HCT116 (cell line): ENCODE measurements around the gene ARPC5. TPM values are rescaled to one million over a fixed set of nuclear protein-coding genes. Genes with fewer than 3 reads are reported as not detected.

Experiments used
- ATAC-seq: fragments of 200-7000 bp; cut with Tn5 transposase; 2 replicates; pipeline ENCODE4 v1.9.1; 2020; ENCODE audit warnings: mild to moderate bottlenecking, moderate library complexity
- BruUV-seq: library from RNA; stranded (reverse); fragments of 400-500 nt; replicated peaks from 2 replicates; lab custom pipeline; 2021; lab: Mats Ljungman, UMichigan
- CTCF ChIA-PET: fragments of 300-600 bp; sonication (Branson Sonifier 250); formaldehyde crosslinking; loops from one replicate; lab custom pipeline; 2021; ENCODE audit warnings: antibody characterized with exemption; lab: Charles Lee
- POLR2A ChIA-PET: fragments of 300-600, 350-600 bp; sonication (Branson Sonifier 250); formaldehyde crosslinking; loops from one replicate; lab custom pipeline; 2021; ENCODE audit warnings: antibody characterized with exemption; lab: Charles Lee
- RAD21 ChIA-PET, 2 experiments: fragments of 300-600 bp; sonication (Branson Sonifier 250); formaldehyde crosslinking; loops; one replicate each; lab custom pipeline; 2023; ENCODE audit warnings: low total read pairs in 2 of 2; ENCODE audit not compliant: uncharacterized antibody in 2 of 2, unreplicated experiment in 2 of 2, low non-redundant PET in 1 of 2; lab: Charles Lee
- DNase-seq: peaks from one replicate; pipeline ENCODE4 v3.0.0-alpha.2; 2010; ENCODE audit warnings: low read depth, low spot score
- H2AFZ ChIP-seq: fragments of 200-600 bp; shearing (Covaris generic), sonication (generic); 2 replicates; pipeline ENCODE4 v1.6.1; 2017; ENCODE audit warnings: low read depth, mixed run types, mixed read lengths, antibody characterized with exemption, low read length; ENCODE audit not compliant: poor library complexity, severe bottlenecking
- H3K27ac ChIP-seq: 2 replicates; pipeline ENCODE4 v1.5.1; 2012; ENCODE audit warnings: low read depth, low read length
- H3K27me3 ChIP-seq: fragments of 200-600 bp; sonication (generic); 2 replicates; pipeline ENCODE4 v1.6.1; 2016; ENCODE audit warnings: mixed run types, low read length, mixed read lengths; ENCODE audit not compliant: insufficient read depth
- H3K36me3 ChIP-seq, 2 experiments: fragments of 200-500 bp in 1 of 2; fragments of 200-600 bp in 1 of 2; sonication (Bioruptor generic) in 1 of 2; sonication (generic) in 1 of 2; 2 replicates each; pipeline versions ENCODE4 v1.5.1 to v1.6.1; 2014 to 2016; ENCODE audit warnings: low read length in 2 of 2, inconsistent platforms in 1 of 2, mixed read lengths in 1 of 2, mixed run types in 1 of 2; ENCODE audit not compliant: insufficient read depth in 2 of 2, control insufficient read depth in 1 of 2
- H3K4me1 ChIP-seq, 2 experiments: fragments of 200-600 bp in 1 of 2; sonication (generic) in 1 of 2; 2 replicates each; pipeline versions ENCODE4 v1.5.1 to v1.6.1; 2012 to 2017; ENCODE audit warnings: low read length in 2 of 2, inconsistent platforms in 1 of 2, mild to moderate bottlenecking in 1 of 2, mixed read lengths in 1 of 2, mixed run types in 1 of 2, moderate library complexity in 1 of 2; ENCODE audit not compliant: insufficient read depth in 2 of 2, control insufficient read depth in 1 of 2
- H3K4me2 ChIP-seq: fragments of 200-600 bp; sonication (generic); 2 replicates; pipeline ENCODE4 v1.6.1; 2017; ENCODE audit warnings: mixed run types, low read length, mixed read lengths
- H3K4me3 ChIP-seq, 2 experiments: fragments of 200-600 bp in 1 of 2; sonication (generic) in 1 of 2; replicated peaks in 1 of 2; 2 replicates each; pipeline ENCODE4 v1.5.1; 2011 to 2016; ENCODE audit warnings: low read length in 2 of 2, control low read depth in 1 of 2, low read depth in 1 of 2, mild to moderate bottlenecking in 1 of 2, mixed read lengths in 1 of 2, mixed run types in 1 of 2
- H3K79me2 ChIP-seq: fragments of 200-600 bp; sonication (generic); 2 replicates; pipeline ENCODE4 v1.6.1; 2017; ENCODE audit warnings: mild to moderate bottlenecking, mixed run types, low read length, moderate library complexity, mixed read lengths; ENCODE audit not compliant: insufficient read depth
- H3K9ac ChIP-seq: fragments of 200-600 bp; sonication (generic); 2 replicates; pipeline ENCODE4 v1.6.1; 2016; ENCODE audit warnings: low read length, mixed read lengths
- H3K9me2 ChIP-seq: fragments of 200-600 bp; sonication (generic), shearing (Covaris generic); 2 replicates; pipeline ENCODE4 v1.6.1; 2017; ENCODE audit warnings: mixed run types, mild to moderate bottlenecking, moderate library complexity; ENCODE audit not compliant: insufficient read depth
- H3K9me3 ChIP-seq, 2 experiments: fragments of 200-500 bp in 1 of 2; fragments of 200-600 bp in 1 of 2; sonication (Bioruptor generic) in 1 of 2; sonication (generic) in 1 of 2; 2 replicates each; pipeline ENCODE4 v1.6.1; 2014 to 2017; ENCODE audit warnings: low read length in 2 of 2, mixed read lengths in 2 of 2, inconsistent platforms in 1 of 2, low read depth in 1 of 2, mild to moderate bottlenecking in 1 of 2, mixed run types in 1 of 2, moderate library complexity in 1 of 2; ENCODE audit not compliant: control insufficient read depth in 1 of 2, insufficient read depth in 1 of 2
- H4K20me1 ChIP-seq: fragments of 200-600 bp; sonication (generic), shearing (Covaris generic); 2 replicates; pipeline ENCODE4 v1.6.1; 2017; ENCODE audit warnings: mixed run types, mild to moderate bottlenecking, moderate library complexity; ENCODE audit not compliant: insufficient read depth
- CBX3 ChIP-seq: IDR thresholded peaks from 2 replicates; pipeline ENCODE4 v1.6.1; 2012; ENCODE audit warnings: low read depth
- CEBPB ChIP-seq: IDR thresholded peaks from 2 replicates; pipeline ENCODE4 v1.6.1; 2012; ENCODE audit warnings: low read depth
- ELF1 ChIP-seq: IDR thresholded peaks from 2 replicates; pipeline ENCODE4 v1.6.1; 2012; ENCODE audit warnings: low read depth, borderline replicate concordance
- EZH2 ChIP-seq: fragments of 200-600 bp; sonication (generic); IDR thresholded peaks from 2 replicates; pipeline ENCODE4 v1.6.1; 2017; ENCODE audit warnings: antibody characterized with exemption, mixed run types
- EZH2phosphoT487 ChIP-seq: fragments of 200-600 bp; IDR thresholded peaks from 2 replicates; pipeline ENCODE4 v1.6.1; 2018; ENCODE audit warnings: antibody characterized with exemption, borderline replicate concordance
- FOSL1 ChIP-seq: IDR thresholded peaks from 2 replicates; pipeline ENCODE4 v1.6.1; 2012; ENCODE audit warnings: low read depth
- JUND ChIP-seq: IDR thresholded peaks from 2 replicates; pipeline ENCODE4 v1.6.1; 2012
- POLR2A ChIP-seq: IDR thresholded peaks from 2 replicates; pipeline ENCODE4 v1.7.0; 2011; ENCODE audit warnings: borderline replicate concordance; ENCODE audit not compliant: insufficient read depth, insufficient read length; ENCODE audit errors: extremely low read depth
- POLR2AphosphoS5 ChIP-seq: IDR thresholded peaks from 2 replicates; pipeline ENCODE4 v1.6.1; 2011; ENCODE audit warnings: mild to moderate bottlenecking, low read depth, low read length, moderate library complexity
- RAD21 ChIP-seq: IDR thresholded peaks from 2 replicates; pipeline ENCODE4 v1.6.1; 2012; ENCODE audit warnings: low read depth, mild to moderate bottlenecking
- REST ChIP-seq: IDR thresholded peaks from 2 replicates; pipeline ENCODE4 v1.6.1; 2012; ENCODE audit warnings: low read depth
- TCF7L2 ChIP-seq: IDR thresholded peaks from 2 replicates; pipeline ENCODE4 v1.7.0; 2011; ENCODE audit warnings: borderline replicate concordance, inconsistent platforms; ENCODE audit not compliant: insufficient read depth, insufficient read length; ENCODE audit errors: extremely low read depth
- YY1 ChIP-seq: IDR thresholded peaks from 2 replicates; pipeline ENCODE4 v1.6.1; 2011; ENCODE audit warnings: low read length, low read depth, moderate library complexity, mild to moderate bottlenecking; ENCODE audit not compliant: insufficient replicate concordance; ENCODE audit errors: extremely low read depth
- ZFX ChIP-seq: fragments of 450-650 bp; IDR thresholded peaks from 2 replicates; pipeline ENCODE4 v1.6.1; 2017
- intact Hi-C: fragments of 100-400 bp; cut with micrococcal nuclease; formaldehyde crosslinking; loops from 2 replicates; pipeline ENCODE4 v1.10.0; 2022
- total RNA-seq: library from RNA; stranded (reverse); gene quantifications from one replicate; pipeline ENCODE4 v1.2.1, GENCODE V29; 2021; ENCODE audit not compliant: unreplicated experiment
- TF ChIP-seq, protein P1 (sequence below), 3 experiments: fragments of 200-600 bp in 1 of 3; sonication (generic) in 1 of 3; IDR thresholded peaks in 2 of 3; conservative IDR thresholded peaks in 1 of 3; 2 replicates each; pipeline ENCODE4 v1.5.1; 2012 to 2017; ENCODE audit warnings: low read depth in 2 of 3, low read length in 2 of 3, antibody characterized with exemption in 1 of 3, borderline replicate concordance in 1 of 3, control low read depth in 1 of 3, mild to moderate bottlenecking in 1 of 3, mixed read lengths in 1 of 3, mixed run types in 1 of 3, moderate library complexity in 1 of 3; ENCODE audit not compliant: insufficient read depth in 1 of 3
- TF ChIP-seq, protein P2 (sequence below): IDR thresholded peaks from 2 replicates; pipeline ENCODE4 v1.6.1; 2012
- TF ChIP-seq, protein P3 (sequence below): IDR thresholded peaks from 2 replicates; pipeline ENCODE4 v1.6.1; 2011; ENCODE audit warnings: mild to moderate bottlenecking, low read length, moderate library complexity; ENCODE audit not compliant: insufficient replicate concordance; ENCODE audit errors: extremely low read depth

ARPC5 gene
- total RNA-seq, 1 experiment from 2014 or later = 71.5 TPM

- H3K27me3 ChIP-seq = no peaks in the 10 kb centered on the region
- BruUV-seq = no TSS peak
- peaks cover 0 to 14% of the 10 kb centered on the region in 2 experiments; a peak in 1 of 4 replicates for H3K4me1 ChIP-seq
- no peak overlapping the region for H3K4me3 ChIP-seq
- ATAC-seq = no peak
- ChIA-PET CTCF (interaction anchor here (1.1 kb wide), 1 partner anchor 11 kb away, joined by 3 read pairs; no protein-coding TSS in a partner anchor), RAD21 (no interaction called here), POLR2A (no interaction called here)
- TF ChIP-seq, protein P1, sequence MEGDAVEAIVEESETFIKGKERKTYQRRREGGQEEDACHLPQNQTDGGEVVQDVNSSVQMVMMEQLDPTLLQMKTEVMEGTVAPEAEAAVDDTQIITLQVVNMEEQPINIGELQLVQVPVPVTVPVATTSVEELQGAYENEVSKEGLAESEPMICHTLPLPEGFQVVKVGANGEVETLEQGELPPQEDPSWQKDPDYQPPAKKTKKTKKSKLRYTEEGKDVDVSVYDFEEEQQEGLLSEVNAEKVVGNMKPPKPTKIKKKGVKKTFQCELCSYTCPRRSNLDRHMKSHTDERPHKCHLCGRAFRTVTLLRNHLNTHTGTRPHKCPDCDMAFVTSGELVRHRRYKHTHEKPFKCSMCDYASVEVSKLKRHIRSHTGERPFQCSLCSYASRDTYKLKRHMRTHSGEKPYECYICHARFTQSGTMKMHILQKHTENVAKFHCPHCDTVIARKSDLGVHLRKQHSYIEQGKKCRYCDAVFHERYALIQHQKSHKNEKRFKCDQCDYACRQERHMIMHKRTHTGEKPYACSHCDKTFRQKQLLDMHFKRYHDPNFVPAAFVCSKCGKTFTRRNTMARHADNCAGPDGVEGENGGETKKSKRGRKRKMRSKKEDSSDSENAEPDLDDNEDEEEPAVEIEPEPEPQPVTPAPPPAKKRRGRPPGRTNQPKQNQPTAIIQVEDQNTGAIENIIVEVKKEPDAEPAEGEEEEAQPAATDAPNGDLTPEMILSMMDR (IDR thresholded peaks at IDR 0.05 in 2 of 3, conservative IDR thresholded peaks at IDR 0.05 in 1 of 3; ENCODE audit: borderline replicate concordance in 1 of 3, insufficient read depth in 1 of 3, low read depth in 2 of 3, low read length in 2 of 3) = no peak
- TF ChIP-seq ZFX (no peak), CBX3 (no peak), RAD21 (no peak), TCF7L2 (no peak), ELF1 (no peak), EZH2 (no peak), EZH2phosphoT487 (no peak), POLR2AphosphoS5 (no peak), YY1 (no peak), FOSL1 (no peak), POLR2A (no peak), REST (no peak), CEBPB (no peak), JUND (no peak)
- TF ChIP-seq, protein P2, sequence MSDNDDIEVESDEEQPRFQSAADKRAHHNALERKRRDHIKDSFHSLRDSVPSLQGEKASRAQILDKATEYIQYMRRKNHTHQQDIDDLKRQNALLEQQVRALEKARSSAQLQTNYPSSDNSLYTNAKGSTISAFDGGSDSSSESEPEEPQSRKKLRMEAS = no peak
- TF ChIP-seq, protein P3, sequence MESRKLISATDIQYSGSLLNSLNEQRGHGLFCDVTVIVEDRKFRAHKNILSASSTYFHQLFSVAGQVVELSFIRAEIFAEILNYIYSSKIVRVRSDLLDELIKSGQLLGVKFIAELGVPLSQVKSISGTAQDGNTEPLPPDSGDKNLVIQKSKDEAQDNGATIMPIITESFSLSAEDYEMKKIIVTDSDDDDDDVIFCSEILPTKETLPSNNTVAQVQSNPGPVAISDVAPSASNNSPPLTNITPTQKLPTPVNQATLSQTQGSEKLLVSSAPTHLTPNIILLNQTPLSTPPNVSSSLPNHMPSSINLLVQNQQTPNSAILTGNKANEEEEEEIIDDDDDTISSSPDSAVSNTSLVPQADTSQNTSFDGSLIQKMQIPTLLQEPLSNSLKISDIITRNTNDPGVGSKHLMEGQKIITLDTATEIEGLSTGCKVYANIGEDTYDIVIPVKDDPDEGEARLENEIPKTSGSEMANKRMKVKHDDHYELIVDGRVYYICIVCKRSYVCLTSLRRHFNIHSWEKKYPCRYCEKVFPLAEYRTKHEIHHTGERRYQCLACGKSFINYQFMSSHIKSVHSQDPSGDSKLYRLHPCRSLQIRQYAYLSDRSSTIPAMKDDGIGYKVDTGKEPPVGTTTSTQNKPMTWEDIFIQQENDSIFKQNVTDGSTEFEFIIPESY = no peak
- no peak overlapping the region for H2AFZ ChIP-seq
- no peaks in the 10 kb centered on the region for H3K79me2 ChIP-seq
- H3K4me2 ChIP-seq = no peak overlapping the region
- no peak for DNase-seq
- no peaks in the 10 kb centered on the region for H3K36me3 ChIP-seq
- H3K9ac ChIP-seq = no peak overlapping the region
- no peaks in the 10 kb centered on the region for H3K9me3 ChIP-seq
- intact Hi-C loops = no loop called here
- H3K27ac ChIP-seq = no peak overlapping the region
- no peaks in the 10 kb centered on the region for H4K20me1 ChIP-seq
- H3K9me2 ChIP-seq = peaks cover 3% of the 10 kb centered on the region; the same call in 1 of the 2 replicates
Observed at GRCh38 chr1:183588827-183589226, 46.8 kb downstream of the ARPC5 start.
